Smooth muscle cell (in vitro differentiated cells): ENCODE data around the gene POU3F1. TPM values are rescaled to one million over a fixed set of nuclear protein-coding genes. Genes with fewer than 3 reads are reported as not detected.

ENCODE experiments used
- DNase-seq: peaks from one replicate; lab custom pipeline; 2025; ENCODE audit not compliant: unreplicated experiment; lab: John Stamatoyannopoulos, UW
- H2AFZ ChIP-seq: fragments of 200-600 bp; sonication (generic); 2 replicates; pipeline ENCODE4 v1.6.0; 2016; ENCODE audit warnings: antibody characterized with exemption, low read depth, mild to moderate bottlenecking
- H3F3A ChIP-seq: fragments of 200-600 bp; sonication (generic); 2 replicates; pipeline ENCODE4 v1.6.0; 2017; ENCODE audit warnings: antibody characterized with exemption, low read depth
- H3K27ac ChIP-seq: fragments of 200-600 bp; sonication (generic); 2 replicates; pipeline ENCODE4 v1.5.1; 2016; ENCODE audit warnings: low read depth, mild to moderate bottlenecking
- H3K27me3 ChIP-seq: fragments of 200-600 bp; sonication (generic); 2 replicates; pipeline ENCODE4 v1.6.1; 2016; ENCODE audit warnings: low read depth, mild to moderate bottlenecking
- H3K36me3 ChIP-seq: fragments of 200-600 bp; sonication (generic); 2 replicates; pipeline ENCODE4 v1.5.1; 2016; ENCODE audit warnings: low read depth
- H3K4me1 ChIP-seq: fragments of 200-600 bp; sonication (generic); 2 replicates; pipeline ENCODE4 v1.5.1; 2016; ENCODE audit warnings: low read depth
- H3K4me2 ChIP-seq: fragments of 200-600 bp; sonication (generic); 2 replicates; pipeline ENCODE4 v1.6.0; 2016; ENCODE audit warnings: mild to moderate bottlenecking
- H3K4me3 ChIP-seq: fragments of 200-600 bp; sonication (generic); 2 replicates; pipeline ENCODE4 v1.5.1; 2016; ENCODE audit warnings: mild to moderate bottlenecking
- H3K79me2 ChIP-seq: fragments of 200-600 bp; sonication (generic); 2 replicates; pipeline ENCODE4 v1.6.0; 2016; ENCODE audit warnings: low read depth, mild to moderate bottlenecking
- H3K9ac ChIP-seq: fragments of 200-600 bp; sonication (generic); 2 replicates; pipeline ENCODE4 v1.6.0; 2016; ENCODE audit warnings: low read depth
- H3K9me3 ChIP-seq: fragments of 200-600 bp; sonication (generic); replicated peaks from 2 replicates; pipeline ENCODE4 v1.5.1; 2016; ENCODE audit warnings: low read depth
- H4K20me1 ChIP-seq: fragments of 200-600 bp; sonication (generic); 2 replicates; pipeline ENCODE4 v1.6.0; 2016; ENCODE audit warnings: low read depth
- WGBS: methylation state at CpG from one replicate; pipeline ENCODE4 v1.1.7; 2016; ENCODE audit warnings: low lambda C conversion rate; 5-methylcytosine and 5-hydroxymethylcytosine counted together
- polyA plus RNA-seq: library from polyadenylated mRNA; unstranded; fragments of >200 nt; fragmentation: Nextera tagmentation; extraction: Ambion mirVana; gene quantifications from 2 replicates; pipeline ENCODE4 v1.2.1, GENCODE V29; 2016
- total RNA-seq: library from RNA; depleted of rRNA; stranded (reverse); fragments of >200 nt; gene quantifications from 2 replicates; pipeline ENCODE4 v1.2.3, GENCODE V29; 2014
- TF ChIP-seq, protein P1 (sequence below): fragments of 200-600 bp; sonication (generic); IDR thresholded peaks from 2 replicates; pipeline ENCODE4 v1.5.1; 2017; ENCODE audit warnings: borderline replicate concordance, mild to moderate bottlenecking, antibody characterized with exemption; ENCODE audit not compliant: insufficient read depth, poor library complexity, severe bottlenecking

POU3F1 gene
- total and polyA plus RNA-seq, 2 experiments from 2014 or later = 0.55 TPM; not detected in 1

GRCh38 chr1:38041936-38042834, 4.4 kb downstream of the POU3F1 start:
- H3K4me2 ChIP-seq = no peak overlapping the region
- no peaks in the 10 kb centered on the region for H3K79me2 ChIP-seq
- H3K4me1 ChIP-seq = peaks cover 26% of the 10 kb centered on the region
- 90% methylated on average over 21 of the region's 21 CpGs for WGBS
- no peaks in the 10 kb centered on the region for H3K9me3 ChIP-seq
- H3K27me3 ChIP-seq = peaks cover 46% of the 10 kb centered on the region
- H3K27ac ChIP-seq = no peak overlapping the region
- peaks cover 3% of the 10 kb centered on the region for H4K20me1 ChIP-seq
- H3F3A ChIP-seq = no peaks in the 10 kb centered on the region
- no peak overlapping the region for H3K4me3 ChIP-seq
- H2AFZ ChIP-seq = no peak overlapping the region
- TF ChIP-seq, protein P1, sequence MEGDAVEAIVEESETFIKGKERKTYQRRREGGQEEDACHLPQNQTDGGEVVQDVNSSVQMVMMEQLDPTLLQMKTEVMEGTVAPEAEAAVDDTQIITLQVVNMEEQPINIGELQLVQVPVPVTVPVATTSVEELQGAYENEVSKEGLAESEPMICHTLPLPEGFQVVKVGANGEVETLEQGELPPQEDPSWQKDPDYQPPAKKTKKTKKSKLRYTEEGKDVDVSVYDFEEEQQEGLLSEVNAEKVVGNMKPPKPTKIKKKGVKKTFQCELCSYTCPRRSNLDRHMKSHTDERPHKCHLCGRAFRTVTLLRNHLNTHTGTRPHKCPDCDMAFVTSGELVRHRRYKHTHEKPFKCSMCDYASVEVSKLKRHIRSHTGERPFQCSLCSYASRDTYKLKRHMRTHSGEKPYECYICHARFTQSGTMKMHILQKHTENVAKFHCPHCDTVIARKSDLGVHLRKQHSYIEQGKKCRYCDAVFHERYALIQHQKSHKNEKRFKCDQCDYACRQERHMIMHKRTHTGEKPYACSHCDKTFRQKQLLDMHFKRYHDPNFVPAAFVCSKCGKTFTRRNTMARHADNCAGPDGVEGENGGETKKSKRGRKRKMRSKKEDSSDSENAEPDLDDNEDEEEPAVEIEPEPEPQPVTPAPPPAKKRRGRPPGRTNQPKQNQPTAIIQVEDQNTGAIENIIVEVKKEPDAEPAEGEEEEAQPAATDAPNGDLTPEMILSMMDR = no peak
- no peak for DNase-seq
- no peaks in the 10 kb centered on the region for H3K36me3 ChIP-seq
- H3K9ac ChIP-seq = no peak overlapping the region

DNA sequence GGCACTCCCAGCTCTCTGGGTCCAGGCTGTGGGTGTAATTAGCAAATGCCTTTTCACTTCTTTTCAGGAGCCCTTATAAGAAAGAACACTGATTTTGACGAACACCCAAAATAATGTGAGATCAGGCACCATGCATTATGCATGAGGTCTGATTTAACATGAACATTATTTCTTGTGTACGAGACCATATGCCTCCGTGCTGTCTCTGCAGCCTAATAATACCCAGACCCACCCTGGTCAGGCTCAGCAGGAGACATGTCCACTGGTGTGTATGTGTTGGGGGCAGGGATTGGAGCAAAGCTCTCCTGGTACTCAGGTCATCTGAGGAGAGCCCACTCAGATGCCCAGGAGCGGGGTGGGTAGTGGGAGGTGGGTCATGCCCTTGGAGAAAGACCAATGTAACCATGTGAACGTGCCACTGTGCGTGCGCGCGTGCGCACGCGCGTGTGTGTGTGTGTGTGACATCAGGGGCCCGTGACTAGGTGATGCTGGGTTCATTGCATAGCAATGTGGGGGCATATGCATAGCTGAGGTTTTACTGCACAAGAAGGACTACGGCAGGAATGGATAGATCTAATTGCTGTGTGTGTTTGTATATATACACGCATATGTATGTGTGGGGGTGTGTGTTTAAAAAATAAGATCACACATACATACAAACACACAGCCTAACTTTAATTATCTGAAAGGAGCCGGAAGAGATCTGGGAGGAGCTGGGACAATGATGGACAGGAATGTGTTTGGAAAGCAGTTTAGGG, 7.1 kb downstream of the POU3F1 start:
- Histone ChIP-seq H3K4me1 (peaks cover 21% of the 10 kb centered on the region), H2AFZ (no peak overlapping the region), H3K27ac (peak overlapping the region; percentile 82), H3K9me3 (no peaks in the 10 kb centered on the region), H3K4me3 (no peak overlapping the region), H3K79me2 (no peaks in the 10 kb centered on the region), H3F3A (no peaks in the 10 kb centered on the region), H3K36me3 (no peaks in the 10 kb centered on the region), H3K4me2 (peak overlapping the region; percentile 78), H3K9ac (peak overlapping the region; percentile 8), H3K27me3 (peaks cover 32% of the 10 kb centered on the region), H4K20me1 (peaks cover 3% of the 10 kb centered on the region)
- 77% methylated on average over 17 of the region's 17 CpGs for WGBS
- DNase-seq = no peak
- TF ChIP-seq, protein P1 = no peak

DNA sequence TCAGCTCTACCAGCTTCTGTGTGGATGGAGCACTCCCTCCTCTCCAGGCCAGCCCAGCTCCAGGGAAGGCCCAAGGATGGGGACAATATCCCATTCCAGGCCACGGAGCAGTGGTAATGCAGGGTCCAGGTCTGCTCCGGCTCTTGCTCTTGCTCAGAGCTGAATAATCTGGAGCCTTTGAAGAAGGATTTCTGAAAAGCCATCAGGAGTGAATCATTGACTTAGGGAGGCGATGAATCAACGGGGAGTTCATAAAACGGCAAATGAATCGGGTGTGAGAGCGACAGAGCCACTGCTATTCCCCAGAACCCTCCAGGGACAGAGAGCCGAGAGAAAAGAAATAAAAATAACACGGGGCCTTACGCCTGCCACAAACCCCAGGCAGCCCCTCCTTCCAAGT, 7.7 kb downstream of the POU3F1 start:
- Histone ChIP-seq H3K4me3 (no peak overlapping the region), H3K27ac (peak overlapping the region; percentile 82), H3K9me3 (no peaks in the 10 kb centered on the region), H4K20me1 (no peaks in the 10 kb centered on the region), H3K27me3 (peaks cover 25% of the 10 kb centered on the region), H2AFZ (no peak overlapping the region), H3K4me1 (peaks cover 20% of the 10 kb centered on the region), H3K9ac (peak overlapping the region; percentile 8), H3F3A (no peaks in the 10 kb centered on the region), H3K4me2 (peak overlapping the region; percentile 78), H3K79me2 (no peaks in the 10 kb centered on the region), H3K36me3 (no peaks in the 10 kb centered on the region)
- DNase-seq = no peak
- TF ChIP-seq, protein P1 = no peak
- WGBS = 9% methylated on average over 10 of the region's 10 CpGs
